VCaP (cell line): ENCODE data around the gene CTSO.

Source experiments
- H3K27ac ChIP-seq: fragments of 450-650 bp; 2 replicates; pipeline ENCODE4 v1.5.1; 2017
- TF ChIP-seq, protein P1 (sequence below): fragments of 450-650 bp; conservative IDR thresholded peaks from 2 replicates; pipeline ENCODE4 v1.5.1; 2017; ENCODE audit warnings: mild to moderate bottlenecking, moderate library complexity

Gene CTSO

DNA sequence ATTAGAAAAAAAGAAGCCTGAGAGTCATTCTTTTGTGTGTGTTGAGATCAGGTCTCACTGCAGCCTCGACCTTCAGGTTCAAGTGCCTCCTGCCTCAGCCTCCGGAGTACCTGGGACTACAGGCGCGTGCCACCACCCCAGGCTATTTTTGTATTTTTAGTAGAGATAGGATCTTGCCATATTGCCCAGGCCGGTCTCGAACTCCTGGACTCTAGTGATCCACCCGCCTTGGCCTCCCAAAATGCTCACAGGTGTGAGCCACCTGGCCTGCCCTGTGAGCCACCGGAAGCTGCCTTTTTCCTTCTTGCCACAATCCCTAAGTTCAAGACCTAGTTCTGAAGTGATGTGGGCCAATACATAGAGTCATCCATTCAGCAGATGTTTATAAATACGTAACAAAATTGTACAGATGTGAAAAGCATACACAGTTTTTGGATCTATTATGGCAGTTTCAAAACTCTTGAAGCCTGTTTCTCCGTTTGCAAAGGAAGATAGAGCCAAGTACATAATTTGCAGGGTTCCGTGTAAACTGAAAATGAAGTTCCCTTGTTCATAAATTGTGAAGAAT, 536 bp upstream of the CTSO start:
- TF ChIP-seq, protein P1, sequence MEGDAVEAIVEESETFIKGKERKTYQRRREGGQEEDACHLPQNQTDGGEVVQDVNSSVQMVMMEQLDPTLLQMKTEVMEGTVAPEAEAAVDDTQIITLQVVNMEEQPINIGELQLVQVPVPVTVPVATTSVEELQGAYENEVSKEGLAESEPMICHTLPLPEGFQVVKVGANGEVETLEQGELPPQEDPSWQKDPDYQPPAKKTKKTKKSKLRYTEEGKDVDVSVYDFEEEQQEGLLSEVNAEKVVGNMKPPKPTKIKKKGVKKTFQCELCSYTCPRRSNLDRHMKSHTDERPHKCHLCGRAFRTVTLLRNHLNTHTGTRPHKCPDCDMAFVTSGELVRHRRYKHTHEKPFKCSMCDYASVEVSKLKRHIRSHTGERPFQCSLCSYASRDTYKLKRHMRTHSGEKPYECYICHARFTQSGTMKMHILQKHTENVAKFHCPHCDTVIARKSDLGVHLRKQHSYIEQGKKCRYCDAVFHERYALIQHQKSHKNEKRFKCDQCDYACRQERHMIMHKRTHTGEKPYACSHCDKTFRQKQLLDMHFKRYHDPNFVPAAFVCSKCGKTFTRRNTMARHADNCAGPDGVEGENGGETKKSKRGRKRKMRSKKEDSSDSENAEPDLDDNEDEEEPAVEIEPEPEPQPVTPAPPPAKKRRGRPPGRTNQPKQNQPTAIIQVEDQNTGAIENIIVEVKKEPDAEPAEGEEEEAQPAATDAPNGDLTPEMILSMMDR: no peak
- H3K27ac ChIP-seq: peak overlapping the region; percentile 95

DNA sequence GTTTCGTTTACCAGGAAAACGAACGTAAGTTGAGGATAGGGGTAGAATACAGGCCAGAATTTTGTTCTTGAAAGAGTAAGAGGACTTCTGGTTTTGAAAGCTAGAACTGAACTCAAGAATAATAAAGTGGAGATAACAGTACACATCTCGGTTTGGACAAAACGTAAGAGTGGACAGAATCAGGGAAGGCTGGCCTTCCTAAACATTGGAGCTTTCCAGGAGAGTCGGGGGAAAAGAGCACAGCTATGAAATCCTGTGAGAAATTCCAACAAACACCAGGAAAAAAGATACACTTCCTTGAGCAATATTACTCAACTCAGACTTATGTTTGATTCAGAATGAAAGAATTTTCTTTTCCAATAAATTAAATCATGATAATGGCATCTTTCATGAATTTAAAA, 1.2 kb downstream of the CTSO start:
- no peak overlapping the region for H3K27ac ChIP-seq
- TF ChIP-seq, protein P1: no peak

DNA sequence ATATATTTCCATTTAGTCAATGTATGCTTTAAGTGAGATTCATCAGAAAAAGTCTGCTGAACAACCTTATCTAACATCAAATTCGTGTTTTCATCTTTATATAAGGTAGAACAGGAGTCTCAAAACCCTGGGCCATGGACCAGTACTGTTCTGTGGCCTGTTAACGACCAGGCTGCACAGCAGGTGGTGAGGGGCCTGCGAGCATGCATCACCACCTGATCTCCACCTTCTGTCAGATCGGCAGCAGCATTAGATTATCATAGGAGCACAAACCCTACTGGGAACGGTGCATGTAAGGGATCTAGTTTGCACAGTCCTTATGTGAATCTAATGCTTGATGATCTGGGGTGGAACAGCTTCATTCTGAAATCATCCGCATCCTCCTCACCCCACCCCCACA, 3.2 kb downstream of the CTSO start:
- no peak overlapping the region for H3K27ac ChIP-seq
- TF ChIP-seq, protein P1: no peak

DNA sequence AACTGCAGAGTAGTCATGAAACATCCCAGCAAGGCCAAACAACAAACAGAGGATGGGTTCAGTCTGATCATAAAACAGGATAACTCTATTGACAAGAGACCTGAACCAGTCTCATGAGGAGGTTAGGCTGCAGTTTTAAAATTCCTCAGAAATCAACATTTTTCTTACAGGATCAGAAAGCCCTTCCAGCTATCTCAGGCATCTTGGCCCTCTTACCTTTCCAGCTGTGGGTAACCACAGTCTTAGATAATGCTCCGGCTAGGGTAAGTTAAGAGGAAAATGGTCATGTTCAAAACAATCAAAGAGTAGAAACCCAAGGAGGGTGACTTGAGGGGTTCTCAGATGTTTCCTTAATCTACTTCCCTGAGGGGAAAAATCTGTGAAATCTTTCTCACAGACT, 5.1 kb downstream of the CTSO start:
- H3K27ac ChIP-seq: no peak overlapping the region
- TF ChIP-seq, protein P1: no peak

DNA sequence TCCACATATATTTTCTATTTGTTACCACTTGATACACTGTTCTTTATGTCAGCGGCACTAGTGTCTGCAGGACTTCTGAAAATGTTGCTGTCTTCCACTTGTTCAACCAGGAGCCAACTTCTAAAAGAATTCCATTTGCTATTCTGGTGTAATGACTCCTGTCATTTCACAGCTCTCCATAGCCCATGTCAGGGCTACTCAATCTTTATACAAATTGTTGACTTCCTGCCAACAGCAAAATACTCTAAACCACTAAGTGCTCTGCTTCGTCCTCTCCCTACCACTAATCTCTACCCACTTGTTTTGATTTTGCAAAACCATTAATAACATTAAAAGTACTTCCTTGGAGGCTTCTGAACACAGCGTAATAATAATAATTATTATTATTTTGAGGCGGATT, 7.2 kb downstream of the CTSO start:
- no peak overlapping the region for H3K27ac ChIP-seq
- TF ChIP-seq, protein P1: no peak

DNA sequence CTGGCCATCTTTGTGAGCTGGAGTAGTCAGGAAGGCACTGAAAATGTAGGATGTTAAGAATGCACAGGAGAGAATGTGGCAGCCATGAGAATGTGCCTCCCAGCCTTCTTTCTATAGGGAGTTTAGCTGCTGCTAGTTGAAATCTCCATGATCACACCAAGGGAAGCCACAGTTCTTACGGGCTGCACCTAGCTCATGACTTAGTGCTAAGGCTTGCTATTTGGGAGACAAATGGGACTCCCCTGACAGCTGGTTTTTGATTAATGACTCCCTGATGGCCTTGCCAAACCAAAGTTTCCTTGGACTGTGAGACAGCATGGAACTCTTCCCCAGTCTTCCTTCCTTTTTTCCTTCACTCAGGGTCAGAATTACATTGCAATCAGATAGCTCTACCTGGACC, 9.2 kb downstream of the CTSO start:
- TF ChIP-seq, protein P1: no peak

DNA sequence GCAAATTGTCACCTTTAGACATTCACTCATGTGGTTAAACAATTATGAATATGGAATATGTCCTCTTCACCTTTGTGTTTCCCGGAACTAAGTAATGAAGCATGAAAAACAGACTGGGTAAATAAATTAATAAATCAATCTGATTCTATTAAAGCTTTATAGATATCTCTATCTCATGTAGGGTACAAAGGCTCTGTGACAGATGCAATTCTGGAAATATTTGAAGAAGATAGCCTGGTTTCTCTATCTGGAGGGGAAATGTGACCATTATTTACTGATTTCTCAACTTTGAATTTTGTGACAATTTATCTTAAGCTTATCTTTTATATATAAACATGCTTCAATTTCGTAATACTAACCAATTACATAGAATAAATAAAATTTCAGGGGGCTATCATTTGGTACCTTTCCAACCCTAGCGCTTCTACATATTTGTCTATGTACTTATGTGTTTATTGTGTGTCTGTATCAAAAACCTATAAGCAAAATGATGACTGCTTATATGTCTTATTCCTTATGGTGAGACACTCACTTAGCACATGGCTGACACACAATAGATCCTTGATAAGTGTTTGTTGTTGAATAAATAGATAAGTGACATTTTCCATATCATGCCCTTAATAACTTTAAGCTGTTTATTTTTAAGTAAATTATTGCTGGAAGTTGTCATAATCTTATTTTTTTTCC, 9.9 kb downstream of the CTSO start:
- TF ChIP-seq, protein P1: no peak
- no peak overlapping the region for H3K27ac ChIP-seq

More for the DNA sequence above, 9.2 kb downstream of the CTSO start:
- no peak overlapping the region for H3K27ac ChIP-seq
